Keratinocyte (primary cell): ENCODE data around the gene SPEF1. TPM values are rescaled to one million over a fixed set of nuclear protein-coding genes. Genes with fewer than 3 reads are reported as not detected.

ENCODE experiments used
- DNase-seq: peaks from one replicate; pipeline ENCODE4 v3.0.0-alpha.2; 2011; ENCODE audit warnings: low read depth, missing footprints, low spot score
- FAIRE-seq: peaks from 2 replicates; lab custom pipeline; 2011; peaks lifted over from hg19 to GRCh38; lab: Jason Lieb, UNC
- H2AFZ ChIP-seq: 2 replicates; pipeline ENCODE4 v1.6.0; 2012; ENCODE audit warnings: low read length, control low read depth, inconsistent platforms; ENCODE audit not compliant: control insufficient read depth
- H3K27ac ChIP-seq: 2 replicates; pipeline ENCODE4 v1.5.1; 2011; ENCODE audit warnings: low read length; ENCODE audit not compliant: control insufficient read depth, insufficient read depth
- H3K27me3 ChIP-seq: 3 replicates; pipeline ENCODE4 v1.6.0; 2011; ENCODE audit warnings: low read length; ENCODE audit not compliant: control insufficient read depth, insufficient read depth; ENCODE audit errors: extremely low read depth
- H3K36me3 ChIP-seq, 2 experiments: 2 replicates in 1 of 2; 3 replicates in 1 of 2; pipeline ENCODE4 v1.5.1; 2011; ENCODE audit warnings: low read length in 2 of 2, mild to moderate bottlenecking in 1 of 2; ENCODE audit not compliant: control insufficient read depth in 2 of 2, insufficient read depth in 2 of 2; ENCODE audit errors: extremely low read depth in 1 of 2
- H3K4me1 ChIP-seq: 3 replicates; pipeline ENCODE4 v1.5.1; 2011; ENCODE audit warnings: low read length; ENCODE audit not compliant: control insufficient read depth, insufficient read depth; ENCODE audit errors: extremely low read depth
- H3K4me2 ChIP-seq: 3 replicates; pipeline ENCODE4 v1.6.0; 2011; ENCODE audit warnings: low read depth, low read length; ENCODE audit not compliant: control insufficient read depth, insufficient read depth; ENCODE audit errors: extremely low read depth
- H3K4me3 ChIP-seq, 3 experiments: fragments of 200-600 bp in 1 of 3; sonication (generic) in 1 of 3; 2 replicates in 2 of 3; 3 replicates in 1 of 3; pipeline ENCODE4 v1.5.1; 2011 to 2016; ENCODE audit warnings: low read length in 3 of 3, mild to moderate bottlenecking in 3 of 3, control low read depth in 2 of 3, inconsistent platforms in 1 of 3, low read depth in 1 of 3, mixed read lengths in 1 of 3, mixed run types in 1 of 3, moderate library complexity in 1 of 3; ENCODE audit not compliant: control insufficient read depth in 2 of 3, insufficient read depth in 2 of 3; ENCODE audit errors: extremely low read depth in 1 of 3
- H3K79me2 ChIP-seq: 2 replicates; pipeline ENCODE4 v1.6.0; 2012; ENCODE audit warnings: low read length; ENCODE audit not compliant: control insufficient read depth, insufficient read depth
- H3K9ac ChIP-seq: 3 replicates; pipeline ENCODE4 v1.6.0; 2011; ENCODE audit warnings: low read length; ENCODE audit not compliant: control insufficient read depth, insufficient read depth; ENCODE audit errors: extremely low read depth
- H3K9me1 ChIP-seq: 3 replicates; pipeline ENCODE4 v1.6.0; 2011; ENCODE audit warnings: low read length; ENCODE audit not compliant: control insufficient read depth, insufficient read depth; ENCODE audit errors: extremely low read depth
- H3K9me3 ChIP-seq: 2 replicates; pipeline ENCODE4 v1.5.1; 2012; ENCODE audit warnings: low read depth, low read length; ENCODE audit not compliant: control insufficient read depth
- H4K20me1 ChIP-seq: 3 replicates; pipeline ENCODE4 v1.6.0; 2011; ENCODE audit warnings: low read length; ENCODE audit not compliant: control insufficient read depth, insufficient read depth; ENCODE audit errors: extremely low read depth
- CTCF ChIP-seq, 3 experiments: IDR thresholded peaks in 1 of 3; conservative IDR thresholded peaks in 1 of 3; optimal IDR thresholded peaks in 1 of 3; 2 replicates in 2 of 3; 3 replicates in 1 of 3; pipeline versions ENCODE3 to v1.5.1; 2011; ENCODE audit warnings: low read length in 3 of 3, mild to moderate bottlenecking in 3 of 3, moderate library complexity in 2 of 3, control low read depth in 1 of 3, inconsistent platforms in 1 of 3; ENCODE audit not compliant: insufficient read depth in 2 of 3; ENCODE audit errors: extremely low read depth in 1 of 3
- EZH2 ChIP-seq: IDR thresholded peaks from one replicate; pipeline ENCODE4 v1.6.1; 2012; ENCODE audit warnings: inconsistent platforms, mild to moderate bottlenecking, low read length, moderate library complexity
- dilution Hi-C: fragments of 300-500 bp; cut with MboI; formaldehyde crosslinking; loops from one replicate; pipeline ENCODE4 v1.7.0; 2020; ENCODE audit warnings: low sequenced_read_pairs; ENCODE audit not compliant: extremely low pct_ligation_motif_present
- polyA plus RNA-seq, 5 experiments: library from polyadenylated mRNA; depleted of rRNA in 3 of 5; stranded (reverse) in 3 of 5; stranded (forward) in 1 of 5; unstranded in 1 of 5; fragments of >200 nt; gene quantifications; 1 replicate in 1 of 5; 2 replicates in 3 of 5; 3 replicates in 1 of 5; pipeline versions ENCODE4 v1.2.1 to v1.2.3, GENCODE V29; 2011 to 2012; ENCODE audit warnings: missing spikeins in 2 of 5, low read depth in 1 of 5, low replicate concordance in 1 of 5

Gene SPEF1
- polyA plus RNA-seq, 1 donor (not counting 4 experiments of a cell fraction or from before 2014, with no cell fraction given): 0.07 TPM

GRCh38 chr20:3775457-3776108 is 5.7 kb downstream of the SPEF1 start:
- peaks cover 10% of the 10 kb centered on the region for H3K27me3 ChIP-seq
- no peaks in the 10 kb centered on the region for H3K9me3 ChIP-seq
- no peak overlapping the region for H2AFZ ChIP-seq
- peaks cover 4% of the 10 kb centered on the region for H3K4me1 ChIP-seq
- dilution Hi-C loops: no loop called here
- no peak overlapping the region for H3K4me2 ChIP-seq
- no peak overlapping the region for H3K27ac ChIP-seq
- no peak for TF ChIP-seq EZH2
- TF ChIP-seq CTCF (optimal IDR thresholded peaks at IDR 0.05 in 1 of 3, IDR thresholded peaks at IDR 0.05 in 1 of 3, conservative IDR thresholded peaks at IDR 0.05 in 1 of 3; ENCODE audit: extremely low read depth in 1 of 3, insufficient read depth in 2 of 3, low read length in 3 of 3): no peak
- FAIRE-seq: no peak
- no peak overlapping the region for H3K9ac ChIP-seq
- no peak overlapping the region for H3K4me3 ChIP-seq
- H3K9me1 ChIP-seq: no peaks in the 10 kb centered on the region
- no peak for DNase-seq
- H3K36me3 ChIP-seq: no peaks in the 10 kb centered on the region
- no peaks in the 10 kb centered on the region for H4K20me1 ChIP-seq
- no peaks in the 10 kb centered on the region for H3K79me2 ChIP-seq

GRCh38 chr20:3771552-3772058 is 9.6 kb downstream of the SPEF1 start:
- Histone ChIP-seq H3K4me3 (no peak overlapping the region), H3K79me2 (peaks cover 5% of the 10 kb centered on the region), H3K4me1 (peaks cover 18% of the 10 kb centered on the region), H3K27me3 (no peaks in the 10 kb centered on the region), H3K4me2 (no peak overlapping the region), H2AFZ (no peak overlapping the region), H3K9me3 (no peaks in the 10 kb centered on the region), H3K27ac (no peak overlapping the region), H3K36me3 (no peaks in the 10 kb centered on the region), H3K9ac (no peak overlapping the region), H3K9me1 (no peaks in the 10 kb centered on the region), H4K20me1 (no peaks in the 10 kb centered on the region)
- DNase-seq: no peak
- dilution Hi-C loops: no loop called here
- TF ChIP-seq CTCF (optimal IDR thresholded peaks at IDR 0.05 in 1 of 3, IDR thresholded peaks at IDR 0.05 in 1 of 3, conservative IDR thresholded peaks at IDR 0.05 in 1 of 3; ENCODE audit: extremely low read depth in 1 of 3, insufficient read depth in 2 of 3, low read length in 3 of 3) (no peak), EZH2 (no peak)
- no peak for FAIRE-seq
